HepG2 (cell line): ENCODE results near the gene ALPK3. TPM values are rescaled to one million over a fixed set of nuclear protein-coding genes. Genes with fewer than 3 reads are reported as not detected.

ENCODE experiments used
- ATAC-seq: fragments of 200-7000 bp; cut with Tn5 transposase; 3 replicates; pipeline ENCODE4 v1.9.1; 2020; ENCODE audit warnings: mild to moderate bottlenecking, moderate library complexity
- BruUV-seq: library from RNA; stranded (reverse); fragments of 400-500 nt; replicated peaks from 2 replicates; lab custom pipeline; 2021; lab: Mats Ljungman, UMichigan
- CTCF ChIA-PET: fragments of 300-600 bp; formaldehyde crosslinking; extraction: SDS; loops from one replicate; lab custom pipeline; 2021; ENCODE audit warnings: low total read pairs, inconsistent platforms, low intra/inter-chr PET ratio; lab: Yijun Ruan, JAX
- POLR2A ChIA-PET: fragments of 350-600 bp; sonication (Branson Sonifier 250); formaldehyde crosslinking; loops from one replicate; lab custom pipeline; 2020; ENCODE audit warnings: antibody characterized with exemption, inconsistent platforms; lab: Yijun Ruan, JAX
- DNase-seq: peaks from one replicate; pipeline ENCODE4 v3.0.0-alpha.2; 2015; ENCODE audit warnings: low spot score
- FAIRE-seq: peaks from 3 replicates; lab custom pipeline; 2011; peaks lifted over from hg19 to GRCh38; lab: Jason Lieb, UNC
- H2AFZ ChIP-seq: one replicate; pipeline ENCODE4 v1.6.1; 2011; ENCODE audit warnings: low read length, inconsistent platforms
- H3K27ac ChIP-seq: fragments of 300-600 bp; 3 replicates; pipeline ENCODE4 v1.8.0; 2011; ENCODE audit warnings: mixed run types, mild to moderate bottlenecking, mixed read lengths, low read length, inconsistent platforms; ENCODE audit not compliant: insufficient read depth; ENCODE audit errors: extremely low read length
- H3K27me3 ChIP-seq, 2 experiments: fragments of 200-600 bp in 1 of 2; 2 replicates in 1 of 2; 3 replicates in 1 of 2; pipeline versions ENCODE4 v1.6.0 to v1.8.0; 2011; ENCODE audit warnings: low read length in 2 of 2, mild to moderate bottlenecking in 2 of 2, moderate library complexity in 2 of 2, inconsistent platforms in 1 of 2; ENCODE audit not compliant: insufficient read depth in 2 of 2, control insufficient read depth in 1 of 2
- H3K36me3 ChIP-seq, 2 experiments: fragments of 200-600 bp in 1 of 2; replicated peaks in 1 of 2; 2 replicates in 1 of 2; 3 replicates in 1 of 2; pipeline versions ENCODE4 v1.5.1 to v1.8.0; 2011; ENCODE audit warnings: low read length in 2 of 2, inconsistent platforms in 1 of 2; ENCODE audit not compliant: insufficient read depth in 2 of 2, control insufficient read depth in 1 of 2
- H3K4me1 ChIP-seq: 2 replicates; pipeline ENCODE4 v1.5.1; 2012; ENCODE audit warnings: low read length, inconsistent platforms; ENCODE audit not compliant: insufficient read depth
- H3K4me2 ChIP-seq: 2 replicates; pipeline ENCODE4 v1.6.0; 2011; ENCODE audit warnings: low read depth, low read length, inconsistent platforms
- H3K4me3 ChIP-seq, 3 experiments: fragments of 200-600 bp in 1 of 3; sonication (generic), shearing (Covaris generic) in 1 of 3; replicated peaks in 1 of 3; 2 replicates each; pipeline ENCODE4 v1.5.1; 2011 to 2016; ENCODE audit warnings: low read length in 3 of 3, inconsistent platforms in 2 of 3, low read depth in 2 of 3, mild to moderate bottlenecking in 2 of 3, control low read depth in 1 of 3, mixed read lengths in 1 of 3; ENCODE audit not compliant: insufficient read depth in 1 of 3
- H3K79me2 ChIP-seq: one replicate; pipeline ENCODE4 v1.6.1; 2011; ENCODE audit warnings: low read length, inconsistent platforms; ENCODE audit not compliant: insufficient read depth
- H3K9ac ChIP-seq: 2 replicates; pipeline ENCODE4 v1.6.0; 2011; ENCODE audit warnings: mild to moderate bottlenecking, low read depth, low read length, inconsistent platforms; ENCODE audit not compliant: insufficient read depth
- H3K9me3 ChIP-seq: 2 replicates; pipeline ENCODE4 v1.5.1; 2012; ENCODE audit warnings: mild to moderate bottlenecking, low read length
- H4K20me1 ChIP-seq: 2 replicates; pipeline ENCODE4 v1.6.0; 2011; ENCODE audit warnings: inconsistent platforms, mild to moderate bottlenecking, low read length, moderate library complexity; ENCODE audit not compliant: insufficient read depth
- ARID2 ChIP-seq: sonication (generic); formaldehyde crosslinking; IDR thresholded peaks from 2 replicates; pipeline ENCODE4 v1.8.1; 2022; ENCODE audit warnings: mild to moderate bottlenecking, missing genetic modification reagents, borderline replicate concordance
- EP300 ChIP-seq, 3 experiments: sonication (generic) in 1 of 3; formaldehyde crosslinking in 1 of 3; IDR thresholded peaks; 2 replicates each; pipeline versions ENCODE4 v1.5.1 to v1.6.1; 2011 to 2020; ENCODE audit warnings: low read depth in 2 of 3, low read length in 2 of 3, borderline replicate concordance in 1 of 3, improper control_type of control experiment in 1 of 3, mild to moderate bottlenecking in 1 of 3, missing genetic modification reagents in 1 of 3, moderate library complexity in 1 of 3
- FOXA3 ChIP-seq: IDR thresholded peaks from 2 replicates; pipeline ENCODE4 v1.6.1; 2016; ENCODE audit warnings: missing genetic modification reagents, missing compliant biosample characterization
- GATA4 ChIP-seq: sonication (generic); IDR thresholded peaks from 2 replicates; pipeline ENCODE4 v1.6.1; 2016; ENCODE audit warnings: antibody characterized with exemption, low read depth, borderline replicate concordance
- GFI1 ChIP-seq: sonication (generic); formaldehyde crosslinking; IDR thresholded peaks from 2 replicates; pipeline ENCODE4 v1.5.0; 2020; ENCODE audit warnings: missing genetic modification reagents, mild to moderate bottlenecking, borderline replicate concordance
- KLF11 ChIP-seq: IDR thresholded peaks from 2 replicates; pipeline ENCODE4 v1.6.1; 2016; ENCODE audit warnings: missing compliant biosample characterization
- KLF6 ChIP-seq: IDR thresholded peaks from 2 replicates; pipeline ENCODE4 v1.8.0; 2016; ENCODE audit warnings: missing biosample characterization, missing genetic modification reagents
- NPAS2 ChIP-seq: sonication (generic); formaldehyde crosslinking; IDR thresholded peaks from 2 replicates; pipeline ENCODE4 v1.8.0; 2022; ENCODE audit warnings: mild to moderate bottlenecking, missing genetic modification reagents, borderline replicate concordance
- NR2C2 ChIP-seq: sonication (generic); formaldehyde crosslinking; IDR thresholded peaks from 2 replicates; pipeline ENCODE4 v1.4.0; 2020; ENCODE audit warnings: missing genetic modification reagents, mild to moderate bottlenecking, moderate library complexity, borderline replicate concordance
- SETDB1 ChIP-seq: sonication (generic); formaldehyde crosslinking; IDR thresholded peaks from 2 replicates; pipeline ENCODE4 v1.5.1; 2020; ENCODE audit warnings: missing genetic modification reagents, mild to moderate bottlenecking, borderline replicate concordance
- XBP1 ChIP-seq: sonication (generic); formaldehyde crosslinking; IDR thresholded peaks from 2 replicates; pipeline ENCODE4 v1.5.0; 2020; ENCODE audit warnings: missing genetic modification reagents
- ZGPAT ChIP-seq: IDR thresholded peaks from 2 replicates; pipeline ENCODE4 v1.6.1; 2016; ENCODE audit warnings: mild to moderate bottlenecking
- ZNF12 ChIP-seq: sonication (generic); formaldehyde crosslinking; IDR thresholded peaks from 2 replicates; pipeline ENCODE4 v1.5.0; 2020; ENCODE audit warnings: missing genetic modification reagents
- ZNF205 ChIP-seq: IDR thresholded peaks from 2 replicates; pipeline ENCODE4 v1.6.1; 2018; ENCODE audit warnings: missing biosample characterization, missing genetic modification reagents
- ZNF383 ChIP-seq: sonication (generic); formaldehyde crosslinking; IDR thresholded peaks from 2 replicates; pipeline ENCODE4 v1.4.0; 2020; ENCODE audit warnings: missing genetic modification reagents, mild to moderate bottlenecking, borderline replicate concordance
- ZNF484 ChIP-seq: sonication (generic); formaldehyde crosslinking; IDR thresholded peaks from 2 replicates; pipeline ENCODE4 v1.5.1; 2020; ENCODE audit warnings: mild to moderate bottlenecking, low read depth, missing genetic modification reagents, borderline replicate concordance
- ZNF567 ChIP-seq: sonication (generic); formaldehyde crosslinking; IDR thresholded peaks from 2 replicates; pipeline ENCODE4 v1.8.1; 2023; ENCODE audit warnings: mild to moderate bottlenecking, missing genetic modification reagents, borderline replicate concordance
- ZSCAN9 ChIP-seq: IDR thresholded peaks from 2 replicates; pipeline ENCODE4 v1.6.1; 2016; ENCODE audit warnings: borderline replicate concordance
- WGBS: methylation state at CpG from one replicate; pipeline ENCODE4 v1.1.6; 2017; ENCODE audit warnings: low lambda C conversion rate; 5-methylcytosine and 5-hydroxymethylcytosine counted together
- in situ Hi-C: cut with HindIII; loops from 2 replicates; pipeline ENCODE4 v1.10.0; 2017; ENCODE audit warnings: low pct_unique_long_range_greater_than_20kb; ENCODE audit not compliant: extremely low pct_ligation_motif_present
- intact Hi-C: fragments of 100-400 bp; cut with micrococcal nuclease; formaldehyde crosslinking; loops from one replicate; pipeline ENCODE4 v1.10.0; 2022; ENCODE audit not compliant: unreplicated experiment
- polyA plus RNA-seq, 8 experiments: library from polyadenylated mRNA; depleted of rRNA in 3 of 8; stranded (reverse) in 7 of 8; unstranded in 1 of 8; fragments of >200 nt; fragmentation: Illumina TruSeq in 4 of 8; extraction: Trizol in 4 of 8; gene quantifications; 2 replicates each; pipeline versions ENCODE4 v1.2.1 to v1.2.3, GENCODE V29; 2011 to 2016; ENCODE audit warnings: low read depth in 4 of 8, missing spikeins in 1 of 8, mixed read lengths in 1 of 8; ENCODE audit not compliant: insufficient read depth in 1 of 8
- total RNA-seq, 5 experiments: library from RNA; depleted of rRNA; stranded (reverse); fragments of >200 nt; fragmentation: Illumina TruSeq; extraction: Trizol; gene quantifications; 2 replicates each; pipeline ENCODE4 v1.2.3, GENCODE V29; 2016; ENCODE audit warnings: low read depth in 1 of 5
- TF ChIP-seq, protein P1 (sequence below): IDR thresholded peaks from 2 replicates; pipeline ENCODE4 v1.6.1; 2018; ENCODE audit warnings: missing genetic modification reagents, mild to moderate bottlenecking, missing compliant biosample characterization
- TF ChIP-seq, protein P2 (sequence below): sonication (generic); formaldehyde crosslinking; IDR thresholded peaks from 2 replicates; pipeline ENCODE4 v1.4.0; 2020; ENCODE audit warnings: missing genetic modification reagents, borderline replicate concordance

Gene ALPK3
- total and polyA plus RNA-seq, 2 of the 13 experiments (the other 11 are each of a cell fraction or from before 2014, with no cell fraction given), result 0.04 to 0.42 TPM

- POLR2A ChIA-PET, result no interaction called here
- no peaks in the 10 kb centered on the region for H3K9me3 ChIP-seq
- H3K27me3 ChIP-seq, result no peaks in the 10 kb centered on the region; a peak in 1 of 5 replicates
- 2% methylated on average over 9 of the region's 14 CpGs for WGBS
- FAIRE-seq, result no peak
- peak; percentile 71 for DNase-seq
- BruUV-seq, result no TSS peak
- peak overlapping the region; percentile 73 for H3K27ac ChIP-seq
- H3K4me3 ChIP-seq, result peak overlapping the region; percentile 28 to 69 (median 48); a peak in 4 of 6 replicates
- H3K4me2 ChIP-seq, result peak overlapping the region; percentile 90
- H2AFZ ChIP-seq, result peak overlapping the region; percentile 34
- H3K79me2 ChIP-seq, result no peaks in the 10 kb centered on the region
- intact Hi-C loops (no loop called here), in situ Hi-C loops (no loop called here)
- H3K9ac ChIP-seq, result peak overlapping the region; percentile 57
- no peaks in the 10 kb centered on the region for H4K20me1 ChIP-seq
- no peaks in the 10 kb centered on the region for H3K36me3 ChIP-seq
- ATAC-seq, result peak; percentile 83
- H3K4me1 ChIP-seq, result peaks cover 58% of the 10 kb centered on the region
- CTCF ChIA-PET, result no interaction called here
- TF ChIP-seq KLF11, result no peak
- TF ChIP-seq ZNF567 (CRISPR knock-in tag), result 0 out of 2 replicates have a peak, but pooled peaks have one; percentile 52
- TF ChIP-seq, protein P1, sequence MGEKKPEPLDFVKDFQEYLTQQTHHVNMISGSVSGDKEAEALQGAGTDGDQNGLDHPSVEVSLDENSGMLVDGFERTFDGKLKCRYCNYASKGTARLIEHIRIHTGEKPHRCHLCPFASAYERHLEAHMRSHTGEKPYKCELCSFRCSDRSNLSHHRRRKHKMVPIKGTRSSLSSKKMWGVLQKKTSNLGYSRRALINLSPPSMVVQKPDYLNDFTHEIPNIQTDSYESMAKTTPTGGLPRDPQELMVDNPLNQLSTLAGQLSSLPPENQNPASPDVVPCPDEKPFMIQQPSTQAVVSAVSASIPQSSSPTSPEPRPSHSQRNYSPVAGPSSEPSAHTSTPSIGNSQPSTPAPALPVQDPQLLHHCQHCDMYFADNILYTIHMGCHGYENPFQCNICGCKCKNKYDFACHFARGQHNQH (CRISPR knock-in tag), result 0 out of 2 replicates have a peak, but pooled peaks have one; percentile 39
- TF ChIP-seq XBP1, result no peak
- TF ChIP-seq SETDB1 (CRISPR knock-in tag), result no peak
- no peak for TF ChIP-seq GATA4
- no peak for TF ChIP-seq ZNF12 (CRISPR knock-in tag)
- TF ChIP-seq EP300 (IDR thresholded peaks at IDR 0.05; ENCODE audit: low read depth in 2 of 2, low read length in 2 of 2), result peak in 1 of 2 experiments; percentile 40; a peak in 1 of 4 replicates
- no peak for TF ChIP-seq EP300 (CRISPR knock-in tag; IDR thresholded peaks at IDR 0.05; ENCODE audit: borderline replicate concordance)
- TF ChIP-seq NPAS2 (CRISPR knock-in tag), result no peak
- TF ChIP-seq ZNF484 (CRISPR knock-in tag), result no peak
- peak; percentile 40; the same call in 1 of the 2 replicates for TF ChIP-seq ZNF383
- TF ChIP-seq KLF6 (CRISPR knock-in tag), result no peak
- no peak; the same call in 1 of the 2 replicates for TF ChIP-seq FOXA3 (CRISPR knock-in tag)
- no peak for TF ChIP-seq GFI1
- no peak for TF ChIP-seq ARID2 (CRISPR knock-in tag)
- TF ChIP-seq NR2C2, result no peak
- TF ChIP-seq ZSCAN9 (CRISPR knock-in tag), result peak; percentile 35; the same call in 1 of the 2 replicates
- 0 out of 2 replicates have a peak, but pooled peaks have one; percentile 42 for TF ChIP-seq ZNF205 (CRISPR knock-in tag)
- peak; percentile 56 for TF ChIP-seq ZGPAT (CRISPR knock-in tag)
- TF ChIP-seq, protein P2, sequence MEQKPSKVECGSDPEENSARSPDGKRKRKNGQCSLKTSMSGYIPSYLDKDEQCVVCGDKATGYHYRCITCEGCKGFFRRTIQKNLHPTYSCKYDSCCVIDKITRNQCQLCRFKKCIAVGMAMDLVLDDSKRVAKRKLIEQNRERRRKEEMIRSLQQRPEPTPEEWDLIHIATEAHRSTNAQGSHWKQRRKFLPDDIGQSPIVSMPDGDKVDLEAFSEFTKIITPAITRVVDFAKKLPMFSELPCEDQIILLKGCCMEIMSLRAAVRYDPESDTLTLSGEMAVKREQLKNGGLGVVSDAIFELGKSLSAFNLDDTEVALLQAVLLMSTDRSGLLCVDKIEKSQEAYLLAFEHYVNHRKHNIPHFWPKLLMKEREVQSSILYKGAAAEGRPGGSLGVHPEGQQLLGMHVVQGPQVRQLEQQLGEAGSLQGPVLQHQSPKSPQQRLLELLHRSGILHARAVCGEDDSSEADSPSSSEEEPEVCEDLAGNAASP (CRISPR knock-in tag), result no peak; the same call in 1 of the 2 replicates
Observed at GRCh38 chr15:84886211-84886983, 69.2 kb downstream of the ALPK3 start.
